ENCODE measurements around the gene CFD. TPM values are rescaled to one million over a fixed set of nuclear protein-coding genes. Genes with fewer than 3 reads are reported as not detected.

CFD gene
- total RNA-seq, 2 experiments from 2014 or later: 0.35 TPM; not detected in 1

DNA sequence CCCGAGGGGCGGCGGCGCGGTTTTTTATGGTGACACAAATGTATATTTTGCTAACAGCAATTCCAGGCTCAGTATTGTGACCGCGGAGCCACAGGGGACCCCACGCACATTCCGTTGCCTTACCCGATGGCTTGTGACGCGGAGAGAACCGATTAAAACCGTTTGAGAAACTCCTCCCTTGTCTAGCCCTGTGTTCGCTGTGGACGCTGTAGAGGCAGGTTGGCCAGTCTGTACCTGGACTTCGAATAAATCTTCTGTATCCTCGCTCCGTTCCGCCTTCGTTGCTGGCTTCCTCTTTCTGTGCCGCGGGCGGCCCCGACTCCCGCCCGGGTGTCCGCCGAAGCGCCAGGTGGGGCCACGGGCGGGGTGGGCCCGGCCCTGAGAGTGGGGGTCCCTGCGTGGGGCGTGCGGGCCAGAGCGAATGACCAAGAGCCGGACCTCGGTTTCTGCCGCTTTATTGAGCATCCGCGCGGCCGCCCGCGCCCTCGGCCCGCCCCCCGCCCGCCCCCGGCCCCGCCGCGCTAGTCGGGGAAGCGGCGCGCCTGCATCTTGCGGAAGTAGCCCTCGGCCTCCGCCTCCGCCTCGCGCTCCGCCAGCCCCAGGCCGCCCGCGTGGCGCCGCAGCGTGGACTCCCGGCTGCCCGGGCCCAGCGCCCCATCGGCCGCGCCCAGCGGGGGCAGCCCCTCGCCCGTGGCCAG, 47.3 kb upstream of the CFD start:
- DNase-seq (ENCODE audit: low spot score): no peak
- H4K20me1 ChIP-seq (ENCODE audit: insufficient read depth, low read length): no peaks in the 10 kb centered on the region
- H3K36me3 ChIP-seq (ENCODE audit: insufficient read depth, low read length): peaks cover 89% of the 10 kb centered on the region
- no peaks in the 10 kb centered on the region for H3K4me1 ChIP-seq (ENCODE audit: insufficient read depth, low read length, poor library complexity, severe bottlenecking)
- intact Hi-C loops (cut with micrococcal nuclease; ENCODE audit: unreplicated experiment): no loop called here
- CTCF ChIA-PET (ENCODE audit: unreplicated experiment): no interaction called here
- no peaks in the 10 kb centered on the region for H3K9me3 ChIP-seq (ENCODE audit: low read length)
- no peak overlapping the region for H2AFZ ChIP-seq (ENCODE audit: low read length)
- no peak overlapping the region for H3K4me3 ChIP-seq (ENCODE audit: low read depth, low read length, poor library complexity, severe bottlenecking)
- no peaks in the 10 kb centered on the region for H3K79me2 ChIP-seq (ENCODE audit: insufficient read depth, low read depth, low read length)
- no peaks in the 10 kb centered on the region for H3K9me2 ChIP-seq (ENCODE audit: insufficient read depth, low read length)
- TF ChIP-seq, protein P1, sequence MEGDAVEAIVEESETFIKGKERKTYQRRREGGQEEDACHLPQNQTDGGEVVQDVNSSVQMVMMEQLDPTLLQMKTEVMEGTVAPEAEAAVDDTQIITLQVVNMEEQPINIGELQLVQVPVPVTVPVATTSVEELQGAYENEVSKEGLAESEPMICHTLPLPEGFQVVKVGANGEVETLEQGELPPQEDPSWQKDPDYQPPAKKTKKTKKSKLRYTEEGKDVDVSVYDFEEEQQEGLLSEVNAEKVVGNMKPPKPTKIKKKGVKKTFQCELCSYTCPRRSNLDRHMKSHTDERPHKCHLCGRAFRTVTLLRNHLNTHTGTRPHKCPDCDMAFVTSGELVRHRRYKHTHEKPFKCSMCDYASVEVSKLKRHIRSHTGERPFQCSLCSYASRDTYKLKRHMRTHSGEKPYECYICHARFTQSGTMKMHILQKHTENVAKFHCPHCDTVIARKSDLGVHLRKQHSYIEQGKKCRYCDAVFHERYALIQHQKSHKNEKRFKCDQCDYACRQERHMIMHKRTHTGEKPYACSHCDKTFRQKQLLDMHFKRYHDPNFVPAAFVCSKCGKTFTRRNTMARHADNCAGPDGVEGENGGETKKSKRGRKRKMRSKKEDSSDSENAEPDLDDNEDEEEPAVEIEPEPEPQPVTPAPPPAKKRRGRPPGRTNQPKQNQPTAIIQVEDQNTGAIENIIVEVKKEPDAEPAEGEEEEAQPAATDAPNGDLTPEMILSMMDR (conservative IDR thresholded peaks at IDR 0.05; ENCODE audit: low read length): no peak
- no peak for TF ChIP-seq EZH2phosphoT487 (IDR thresholded peaks at IDR 0.05; ENCODE audit: borderline replicate concordance, low read depth, low read length)
- POLR2A ChIA-PET: no interaction called here
- no peak overlapping the region for H3K27ac ChIP-seq (ENCODE audit: low read depth, low read length, poor library complexity, severe bottlenecking)
- H3K4me2 ChIP-seq (ENCODE audit: low read length): no peak overlapping the region
- no TSS peak for BruUV-seq (replicated peaks)

DNA sequence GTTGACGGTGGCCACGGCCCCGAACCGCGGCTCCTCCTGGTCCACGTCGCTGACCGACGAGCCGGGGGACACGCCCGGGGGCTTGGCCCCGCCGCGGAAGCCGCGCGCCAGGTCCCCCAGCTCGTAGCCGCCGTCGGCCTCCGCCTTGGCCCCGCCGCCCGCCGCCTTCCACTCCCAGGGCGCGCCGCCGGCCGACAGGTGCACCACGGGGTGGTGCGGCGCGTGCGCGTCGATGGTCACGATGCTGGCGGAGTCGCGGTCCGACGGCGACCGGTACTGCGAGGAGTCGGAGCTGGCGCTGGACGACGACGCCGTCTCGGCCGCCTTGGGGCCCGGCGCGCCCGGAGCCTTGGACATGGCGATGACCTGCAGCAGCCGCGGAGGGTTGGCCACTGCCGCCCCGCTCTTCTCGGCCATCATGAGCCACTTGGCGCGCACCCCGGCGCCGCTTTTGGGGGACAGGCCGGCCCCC, 46.7 kb upstream of the CFD start:
- ChIA-PET CTCF (ENCODE audit: unreplicated experiment) (no interaction called here), POLR2A (no interaction called here)
- no peaks in the 10 kb centered on the region for H3K9me3 ChIP-seq (ENCODE audit: low read length)

More for the DNA sequence above, 46.7 kb upstream of the CFD start:
- Histone ChIP-seq H3K4me1 (ENCODE audit: insufficient read depth, low read length, poor library complexity, severe bottlenecking) (no peaks in the 10 kb centered on the region), H3K4me2 (ENCODE audit: low read length) (no peak overlapping the region), H3K36me3 (ENCODE audit: insufficient read depth, low read length) (peaks cover 88% of the 10 kb centered on the region), H3K4me3 (ENCODE audit: low read depth, low read length, poor library complexity, severe bottlenecking) (no peak overlapping the region), H3K9me2 (ENCODE audit: insufficient read depth, low read length) (no peaks in the 10 kb centered on the region), H2AFZ (ENCODE audit: low read length) (no peak overlapping the region), H4K20me1 (ENCODE audit: insufficient read depth, low read length) (no peaks in the 10 kb centered on the region), H3K79me2 (ENCODE audit: insufficient read depth, low read depth, low read length) (no peaks in the 10 kb centered on the region), H3K27ac (ENCODE audit: low read depth, low read length, poor library complexity, severe bottlenecking) (no peak overlapping the region)
- BruUV-seq (replicated peaks): no TSS peak
- intact Hi-C loops (cut with micrococcal nuclease; ENCODE audit: unreplicated experiment): no loop called here
- TF ChIP-seq, protein P1 (conservative IDR thresholded peaks at IDR 0.05; ENCODE audit: low read length): no peak
- no peak for TF ChIP-seq EZH2phosphoT487 (IDR thresholded peaks at IDR 0.05; ENCODE audit: borderline replicate concordance, low read depth, low read length)
- no peak for DNase-seq (ENCODE audit: low spot score)
